Measurements from ENCODE around the gene NMT1.

DNA sequence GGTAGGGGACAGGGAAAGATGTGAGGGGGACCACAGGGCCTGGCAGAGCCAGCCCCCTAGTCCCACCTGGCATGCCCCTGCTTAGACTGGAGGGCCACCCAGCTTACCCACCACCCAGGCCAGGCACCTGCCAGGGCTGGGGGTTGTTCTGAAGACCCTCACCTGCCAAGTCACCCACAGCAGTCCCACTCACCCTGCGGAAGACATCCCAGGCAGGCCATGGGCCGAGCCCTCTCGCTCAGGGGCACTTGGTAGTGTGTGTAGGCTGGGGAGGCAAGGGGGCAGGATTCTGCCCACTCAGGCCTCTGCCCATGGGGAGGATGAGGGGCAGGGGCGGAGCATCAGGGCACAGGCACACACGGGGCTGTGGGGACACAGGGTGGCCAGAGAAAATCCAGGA is 67.2 kb downstream of the NMT1 start:
- TF ChIP-seq, protein P1, sequence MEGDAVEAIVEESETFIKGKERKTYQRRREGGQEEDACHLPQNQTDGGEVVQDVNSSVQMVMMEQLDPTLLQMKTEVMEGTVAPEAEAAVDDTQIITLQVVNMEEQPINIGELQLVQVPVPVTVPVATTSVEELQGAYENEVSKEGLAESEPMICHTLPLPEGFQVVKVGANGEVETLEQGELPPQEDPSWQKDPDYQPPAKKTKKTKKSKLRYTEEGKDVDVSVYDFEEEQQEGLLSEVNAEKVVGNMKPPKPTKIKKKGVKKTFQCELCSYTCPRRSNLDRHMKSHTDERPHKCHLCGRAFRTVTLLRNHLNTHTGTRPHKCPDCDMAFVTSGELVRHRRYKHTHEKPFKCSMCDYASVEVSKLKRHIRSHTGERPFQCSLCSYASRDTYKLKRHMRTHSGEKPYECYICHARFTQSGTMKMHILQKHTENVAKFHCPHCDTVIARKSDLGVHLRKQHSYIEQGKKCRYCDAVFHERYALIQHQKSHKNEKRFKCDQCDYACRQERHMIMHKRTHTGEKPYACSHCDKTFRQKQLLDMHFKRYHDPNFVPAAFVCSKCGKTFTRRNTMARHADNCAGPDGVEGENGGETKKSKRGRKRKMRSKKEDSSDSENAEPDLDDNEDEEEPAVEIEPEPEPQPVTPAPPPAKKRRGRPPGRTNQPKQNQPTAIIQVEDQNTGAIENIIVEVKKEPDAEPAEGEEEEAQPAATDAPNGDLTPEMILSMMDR (conservative IDR thresholded peaks at IDR 0.05) = no peak
- TF ChIP-seq EZH2 (IDR thresholded peaks at IDR 0.05; ENCODE audit: low read depth) = no peak
